GM12873 (cell line): Measurements from ENCODE around the gene CFB.

Source experiments
- TF ChIP-seq, protein P1 (sequence below): IDR thresholded peaks from 2 replicates; pipeline ENCODE4 v1.5.1; 2012; ENCODE audit warnings: low read depth, mild to moderate bottlenecking, moderate library complexity, low read length, control low read depth; ENCODE audit not compliant: insufficient read depth; ENCODE audit errors: missing control alignments

The CFB gene

DNA sequence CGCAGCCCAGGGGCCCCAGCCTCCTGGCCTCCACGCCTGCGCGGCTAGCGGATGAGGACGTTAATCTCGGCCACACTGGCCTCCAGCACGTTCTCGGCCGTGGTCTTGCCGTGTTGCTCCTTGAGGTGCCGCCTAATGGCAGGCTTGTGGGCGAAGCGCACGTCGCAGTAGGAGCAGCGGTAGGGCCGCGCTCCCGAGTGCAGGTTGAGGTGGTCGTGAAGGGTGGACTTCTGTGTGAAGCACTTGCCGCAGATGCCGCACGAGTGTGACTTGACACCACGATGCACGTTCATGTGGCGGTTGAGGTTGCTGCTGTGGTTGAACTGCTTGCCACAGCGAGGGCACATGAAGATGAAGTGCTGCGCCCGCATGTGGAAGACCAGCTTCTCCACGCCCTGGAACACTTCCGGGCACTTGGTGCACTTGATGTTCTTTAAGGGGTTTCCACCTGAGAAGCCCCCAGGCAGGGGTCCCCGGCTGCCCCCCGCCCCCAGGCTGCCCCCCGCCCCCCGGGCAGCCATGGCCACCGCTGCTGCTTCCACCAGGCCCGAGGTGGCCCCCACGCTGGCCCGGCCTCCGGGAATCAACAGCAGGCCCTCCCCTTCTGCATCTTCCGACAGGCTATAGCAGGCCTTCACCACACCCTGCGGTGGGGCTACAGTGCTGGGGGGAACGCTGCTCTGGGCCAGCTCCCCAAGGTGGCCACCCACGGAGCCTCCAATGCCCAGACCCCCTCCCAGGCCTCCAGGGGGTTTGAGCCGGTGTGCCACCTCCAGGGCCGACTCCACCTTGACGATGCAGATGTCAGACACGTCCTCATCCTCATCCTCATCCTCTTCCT, 45.8 kb upstream of the CFB start:
- TF ChIP-seq, protein P1, sequence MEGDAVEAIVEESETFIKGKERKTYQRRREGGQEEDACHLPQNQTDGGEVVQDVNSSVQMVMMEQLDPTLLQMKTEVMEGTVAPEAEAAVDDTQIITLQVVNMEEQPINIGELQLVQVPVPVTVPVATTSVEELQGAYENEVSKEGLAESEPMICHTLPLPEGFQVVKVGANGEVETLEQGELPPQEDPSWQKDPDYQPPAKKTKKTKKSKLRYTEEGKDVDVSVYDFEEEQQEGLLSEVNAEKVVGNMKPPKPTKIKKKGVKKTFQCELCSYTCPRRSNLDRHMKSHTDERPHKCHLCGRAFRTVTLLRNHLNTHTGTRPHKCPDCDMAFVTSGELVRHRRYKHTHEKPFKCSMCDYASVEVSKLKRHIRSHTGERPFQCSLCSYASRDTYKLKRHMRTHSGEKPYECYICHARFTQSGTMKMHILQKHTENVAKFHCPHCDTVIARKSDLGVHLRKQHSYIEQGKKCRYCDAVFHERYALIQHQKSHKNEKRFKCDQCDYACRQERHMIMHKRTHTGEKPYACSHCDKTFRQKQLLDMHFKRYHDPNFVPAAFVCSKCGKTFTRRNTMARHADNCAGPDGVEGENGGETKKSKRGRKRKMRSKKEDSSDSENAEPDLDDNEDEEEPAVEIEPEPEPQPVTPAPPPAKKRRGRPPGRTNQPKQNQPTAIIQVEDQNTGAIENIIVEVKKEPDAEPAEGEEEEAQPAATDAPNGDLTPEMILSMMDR: no peak

DNA sequence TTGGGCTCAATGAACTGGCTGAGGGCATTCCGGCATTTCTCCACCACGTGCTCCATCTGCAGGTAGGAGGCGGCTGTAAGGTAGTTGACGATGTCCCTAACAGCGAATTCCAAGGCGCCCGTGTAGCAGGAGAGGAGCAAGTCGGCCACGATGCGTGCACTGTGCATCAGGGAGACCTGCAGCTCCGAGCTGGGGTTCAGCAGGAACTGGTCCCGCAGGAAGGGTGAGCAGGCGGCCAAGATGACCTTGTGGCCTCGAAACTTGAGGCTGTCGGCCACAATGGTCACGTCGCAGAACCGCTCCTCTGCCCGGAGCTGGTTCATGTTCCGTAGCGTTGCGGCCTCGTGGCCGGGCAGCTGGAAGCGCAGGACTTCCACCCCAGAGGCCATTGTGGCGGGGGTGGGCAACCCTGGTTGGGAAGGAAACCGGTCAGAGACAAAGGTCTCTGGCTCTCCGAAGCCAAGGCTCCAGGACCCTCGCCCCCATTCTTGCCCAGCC, 44.9 kb upstream of the CFB start:
- TF ChIP-seq, protein P1: no peak

DNA sequence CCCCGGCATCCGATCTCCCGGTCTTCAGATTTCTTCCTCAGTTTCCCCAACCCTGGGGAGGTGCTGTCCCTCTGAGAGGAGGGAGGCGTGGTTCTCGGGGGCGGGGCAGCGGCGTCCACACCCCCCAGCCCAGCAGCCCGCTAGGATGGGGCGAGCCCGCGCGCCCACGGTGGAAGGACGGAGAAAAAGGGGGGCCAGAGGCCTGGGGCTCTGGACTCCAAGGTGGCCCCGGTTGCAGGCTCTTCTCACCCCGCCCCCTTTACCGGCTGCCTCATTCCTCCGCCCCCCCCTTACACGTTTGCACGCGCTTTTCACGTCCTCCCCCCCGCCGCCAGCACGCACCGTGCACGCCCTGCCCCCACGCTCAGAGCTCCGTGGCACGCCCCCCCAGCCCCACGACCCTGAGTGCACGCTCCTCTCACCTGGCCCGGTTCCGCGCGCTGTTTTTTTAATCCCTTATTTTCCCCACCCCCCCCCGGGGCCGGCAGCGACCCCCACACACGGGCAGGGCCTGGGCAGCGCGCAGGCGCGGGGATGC, 44.4 kb upstream of the CFB start:
- TF ChIP-seq, protein P1: no peak

DNA sequence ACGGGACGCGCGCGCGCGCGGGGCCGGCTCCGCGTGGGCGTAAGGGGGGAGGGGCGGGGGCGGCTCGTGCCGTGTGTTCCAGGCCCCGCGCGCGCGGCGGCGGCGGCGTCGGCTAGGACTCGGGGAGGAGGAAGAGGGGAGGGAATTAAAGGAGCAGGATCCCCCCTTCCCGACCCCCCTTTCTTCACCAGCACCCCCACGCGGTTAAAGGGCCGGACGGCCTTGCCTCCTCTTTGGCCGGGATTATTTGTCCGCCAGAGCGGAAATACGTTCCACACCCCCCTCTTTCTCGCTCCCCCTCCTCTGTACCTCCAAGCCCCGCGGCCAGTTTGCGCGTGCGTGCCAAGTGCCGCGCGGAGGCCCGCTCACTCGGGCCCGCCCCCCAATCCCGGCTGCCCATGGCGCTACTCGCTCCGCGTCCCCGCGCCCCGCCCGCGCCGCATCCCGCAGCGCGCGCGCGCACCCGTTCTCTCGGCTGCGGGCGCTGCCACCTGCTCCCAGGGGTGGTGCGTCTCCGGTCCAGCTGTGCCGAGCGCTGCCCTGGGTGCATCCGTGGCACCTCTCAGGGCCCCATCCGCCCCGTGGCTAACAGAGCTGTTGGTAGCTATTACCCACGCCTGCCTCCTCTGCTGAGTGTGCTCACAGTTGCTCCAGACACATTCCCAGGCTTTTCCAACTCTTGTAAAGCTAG, 43.8 kb upstream of the CFB start, which contains the start of gene ZBTB12:
Gene ZBTB12, minus strand, starts transcription at position 134 of the 691 bp plus-strand sequence. CDS start 781 bp downstream, outside the sequence.
- TF ChIP-seq, protein P1: no peak

DNA sequence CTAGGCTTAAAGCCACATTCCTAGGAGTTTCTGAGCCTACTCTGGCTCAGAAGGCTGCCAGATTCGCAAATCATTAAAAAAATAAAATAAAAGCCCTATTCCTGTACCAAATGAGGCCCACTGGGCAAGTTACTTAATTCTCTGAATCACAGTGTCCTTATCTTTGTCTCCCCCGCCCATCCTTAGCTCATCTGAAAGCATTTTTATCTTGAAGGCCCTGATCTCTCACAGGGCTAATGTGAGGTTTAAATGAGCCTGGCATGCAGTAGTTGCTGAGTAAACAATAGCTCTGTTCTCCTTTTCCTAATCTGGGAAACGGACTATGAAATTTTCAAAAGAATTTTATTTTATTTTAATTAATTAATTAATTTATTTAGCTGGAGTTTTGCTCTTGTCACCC, 41.9 kb upstream of the CFB start:
- TF ChIP-seq, protein P1: no peak

DNA sequence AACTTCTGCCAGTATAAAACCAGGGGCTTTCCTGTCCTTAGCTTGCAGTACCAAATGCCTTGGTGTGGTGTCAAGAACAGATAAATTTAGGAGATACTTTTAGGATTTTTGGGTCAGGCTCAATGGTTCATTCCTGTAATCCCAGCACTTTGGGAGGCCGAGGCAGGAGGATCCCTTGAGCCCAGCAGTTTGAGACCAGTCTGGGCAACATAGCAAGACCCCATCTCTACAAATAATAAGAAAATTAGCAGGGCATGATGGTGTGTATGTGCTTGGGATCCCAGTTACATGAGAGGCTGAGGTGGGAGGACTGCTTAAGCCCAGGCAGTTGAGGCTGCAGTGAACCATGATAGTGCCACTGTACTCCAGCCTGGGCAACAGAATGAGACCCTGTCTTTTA, 40.9 kb upstream of the CFB start:
- TF ChIP-seq, protein P1: no peak

DNA sequence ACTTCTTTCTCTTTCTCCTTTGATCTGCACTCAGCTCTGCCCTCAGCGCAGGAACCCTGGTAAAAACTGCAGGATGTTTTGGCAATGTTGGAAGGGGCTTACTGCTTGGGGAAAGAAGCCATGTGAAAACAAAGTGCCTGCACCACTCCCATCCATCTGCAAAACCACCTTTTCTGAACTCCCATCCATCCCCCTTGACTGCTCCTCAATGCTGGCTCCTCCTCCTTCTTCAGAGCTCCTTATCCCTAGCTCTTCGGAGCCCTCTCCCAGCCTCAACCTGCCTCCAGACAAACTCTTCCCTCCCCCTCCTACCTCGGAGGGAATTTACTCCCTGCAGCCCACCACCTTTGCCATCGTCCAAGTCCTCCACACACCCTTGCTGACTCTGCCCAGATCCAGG, 39.8 kb upstream of the CFB start:
- TF ChIP-seq, protein P1: no peak
